ENCODE results near the gene MED22. TPM values are rescaled to one million over a fixed set of nuclear protein-coding genes. Genes with fewer than 3 reads are reported as not detected.
"Not testable (repeated sequence)": the region's sequence is repeated elsewhere in the genome, so short reads cannot be mapped to it uniquely, and the experiment has no call there.

The MED22 gene
- total RNA-seq, 1 experiment from 2014 or later = 16.9 TPM

- no peak for DNase-seq (ENCODE audit: extremely low read depth, low read depth)
These were observed 29.8 kb upstream of the MED22 start for GRCh38 chr9:133377721-133378216.

- not testable (repeated sequence) for DNase-seq (ENCODE audit: extremely low read depth, low read depth)
These were observed 29.3 kb upstream of the MED22 start for GRCh38 chr9:133377280-133377679.

- peak; percentile 94 for DNase-seq (ENCODE audit: extremely low read depth, low read depth)
These were observed 28.1 kb upstream of the MED22 start, which contains the start of the genes STKLD1 and SURF4 for GRCh38 chr9:133375724-133376654. TSS of gene STKLD1 (plus strand) at chr9:133376366. CDS start at chr9:133376474, 108 bp downstream. TSS of gene SURF4 (minus strand) at chr9:133376060. CDS start at chr9:133375969, 91 bp downstream.

GRCh38 chr9:133375116-133375723, 27.3 kb upstream of the MED22 start:
- DNase-seq (ENCODE audit: extremely low read depth, low read depth) = no peak

GRCh38 chr9:133374612-133375115, 26.7 kb upstream of the MED22 start:
- DNase-seq (ENCODE audit: extremely low read depth, low read depth) = no peak

- no peak for DNase-seq (ENCODE audit: extremely low read depth, low read depth)
These were observed 24.2 kb upstream of the MED22 start for GRCh38 chr9:133372144-133372543.

- no peak for DNase-seq (ENCODE audit: extremely low read depth, low read depth)
These were observed 23.4 kb upstream of the MED22 start for GRCh38 chr9:133371261-133371711.

- no peak for DNase-seq (ENCODE audit: extremely low read depth, low read depth)
These were observed 22.8 kb upstream of the MED22 start for GRCh38 chr9:133370685-133371084.

GRCh38 chr9:133369933-133370332, 22.0 kb upstream of the MED22 start:
- no peak for DNase-seq (ENCODE audit: extremely low read depth, low read depth)

- DNase-seq (ENCODE audit: extremely low read depth, low read depth) = no peak
These were observed 21.5 kb upstream of the MED22 start for GRCh38 chr9:133369422-133369821.

- DNase-seq (ENCODE audit: extremely low read depth, low read depth) = peak; percentile 38
These were observed 20.4 kb upstream of the MED22 start for GRCh38 chr9:133368249-133368881.

GRCh38 chr9:133367778-133368177, 19.8 kb upstream of the MED22 start:
- no peak for DNase-seq (ENCODE audit: extremely low read depth, low read depth)

GRCh38 chr9:133367221-133367620, 19.3 kb upstream of the MED22 start:
- no peak for DNase-seq (ENCODE audit: extremely low read depth, low read depth)

GRCh38 chr9:133366435-133366834, 18.5 kb upstream of the MED22 start:
- DNase-seq (ENCODE audit: extremely low read depth, low read depth) = no peak

GRCh38 chr9:133362359-133363044, 14.6 kb upstream of the MED22 start:
- no peak for DNase-seq (ENCODE audit: extremely low read depth, low read depth)

GRCh38 chr9:133361507-133362092, 13.7 kb upstream of the MED22 start:
- no peak for DNase-seq (ENCODE audit: extremely low read depth, low read depth)

GRCh38 chr9:133360400-133361393, 12.8 kb upstream of the MED22 start:
- no peak for DNase-seq (ENCODE audit: extremely low read depth, low read depth)

GRCh38 chr9:133359399-133360175, 11.7 kb upstream of the MED22 start:
- no peak for DNase-seq (ENCODE audit: extremely low read depth, low read depth)
